Measurements from ENCODE around the gene LY9.

LY9 gene, protein sequence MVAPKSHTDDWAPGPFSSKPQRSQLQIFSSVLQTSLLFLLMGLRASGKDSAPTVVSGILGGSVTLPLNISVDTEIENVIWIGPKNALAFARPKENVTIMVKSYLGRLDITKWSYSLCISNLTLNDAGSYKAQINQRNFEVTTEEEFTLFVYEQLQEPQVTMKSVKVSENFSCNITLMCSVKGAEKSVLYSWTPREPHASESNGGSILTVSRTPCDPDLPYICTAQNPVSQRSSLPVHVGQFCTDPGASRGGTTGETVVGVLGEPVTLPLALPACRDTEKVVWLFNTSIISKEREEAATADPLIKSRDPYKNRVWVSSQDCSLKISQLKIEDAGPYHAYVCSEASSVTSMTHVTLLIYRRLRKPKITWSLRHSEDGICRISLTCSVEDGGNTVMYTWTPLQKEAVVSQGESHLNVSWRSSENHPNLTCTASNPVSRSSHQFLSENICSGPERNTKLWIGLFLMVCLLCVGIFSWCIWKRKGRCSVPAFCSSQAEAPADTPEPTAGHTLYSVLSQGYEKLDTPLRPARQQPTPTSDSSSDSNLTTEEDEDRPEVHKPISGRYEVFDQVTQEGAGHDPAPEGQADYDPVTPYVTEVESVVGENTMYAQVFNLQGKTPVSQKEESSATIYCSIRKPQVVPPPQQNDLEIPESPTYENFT

DNA sequence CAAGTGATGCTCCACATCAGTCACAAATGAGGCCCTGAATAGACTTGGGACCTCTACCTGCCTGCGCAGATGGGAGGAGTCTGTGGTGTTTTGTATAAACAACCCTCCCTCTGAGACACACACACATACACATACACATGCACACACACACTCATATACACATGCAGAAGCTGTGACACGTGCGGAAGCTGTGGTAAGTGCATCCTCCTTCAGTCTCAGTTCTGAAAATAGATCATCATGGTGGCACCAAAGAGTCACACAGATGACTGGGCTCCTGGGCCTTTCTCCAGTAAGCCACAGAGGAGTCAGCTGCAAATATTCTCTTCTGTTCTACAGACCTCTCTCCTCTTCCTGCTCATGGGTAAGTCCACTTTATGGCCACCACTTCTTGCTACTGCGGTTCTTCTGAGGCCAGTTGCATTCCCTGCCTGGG lies at the start of gene LY9:
TSS of gene LY9 (plus strand) at position 224 of the 433 bp plus-strand sequence. CDS start at position 238, 14 bp downstream.
- Histone ChIP-seq H3K27ac (no peak within 1 kb of the TSS), H3K27me3 (replicated peaks) (no peaks in the 10 kb centered on the region), H3K36me3 (replicated peaks) (no peaks in the 10 kb centered on the region), H3K4me3 (ENCODE audit: low read depth, low read length) (no peak within 1 kb of the TSS)
- TF ChIP-seq, protein P1, sequence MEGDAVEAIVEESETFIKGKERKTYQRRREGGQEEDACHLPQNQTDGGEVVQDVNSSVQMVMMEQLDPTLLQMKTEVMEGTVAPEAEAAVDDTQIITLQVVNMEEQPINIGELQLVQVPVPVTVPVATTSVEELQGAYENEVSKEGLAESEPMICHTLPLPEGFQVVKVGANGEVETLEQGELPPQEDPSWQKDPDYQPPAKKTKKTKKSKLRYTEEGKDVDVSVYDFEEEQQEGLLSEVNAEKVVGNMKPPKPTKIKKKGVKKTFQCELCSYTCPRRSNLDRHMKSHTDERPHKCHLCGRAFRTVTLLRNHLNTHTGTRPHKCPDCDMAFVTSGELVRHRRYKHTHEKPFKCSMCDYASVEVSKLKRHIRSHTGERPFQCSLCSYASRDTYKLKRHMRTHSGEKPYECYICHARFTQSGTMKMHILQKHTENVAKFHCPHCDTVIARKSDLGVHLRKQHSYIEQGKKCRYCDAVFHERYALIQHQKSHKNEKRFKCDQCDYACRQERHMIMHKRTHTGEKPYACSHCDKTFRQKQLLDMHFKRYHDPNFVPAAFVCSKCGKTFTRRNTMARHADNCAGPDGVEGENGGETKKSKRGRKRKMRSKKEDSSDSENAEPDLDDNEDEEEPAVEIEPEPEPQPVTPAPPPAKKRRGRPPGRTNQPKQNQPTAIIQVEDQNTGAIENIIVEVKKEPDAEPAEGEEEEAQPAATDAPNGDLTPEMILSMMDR (IDR thresholded peaks at IDR 0.05; ENCODE audit: low read depth, low read length, missing control alignments) = no peak
- no peak for DNase-seq
- in situ Hi-C loops (cut with HindIII; ENCODE audit: low pct_ligation_motif_present, low sequenced_read_pairs) = no loop called here

DNA sequence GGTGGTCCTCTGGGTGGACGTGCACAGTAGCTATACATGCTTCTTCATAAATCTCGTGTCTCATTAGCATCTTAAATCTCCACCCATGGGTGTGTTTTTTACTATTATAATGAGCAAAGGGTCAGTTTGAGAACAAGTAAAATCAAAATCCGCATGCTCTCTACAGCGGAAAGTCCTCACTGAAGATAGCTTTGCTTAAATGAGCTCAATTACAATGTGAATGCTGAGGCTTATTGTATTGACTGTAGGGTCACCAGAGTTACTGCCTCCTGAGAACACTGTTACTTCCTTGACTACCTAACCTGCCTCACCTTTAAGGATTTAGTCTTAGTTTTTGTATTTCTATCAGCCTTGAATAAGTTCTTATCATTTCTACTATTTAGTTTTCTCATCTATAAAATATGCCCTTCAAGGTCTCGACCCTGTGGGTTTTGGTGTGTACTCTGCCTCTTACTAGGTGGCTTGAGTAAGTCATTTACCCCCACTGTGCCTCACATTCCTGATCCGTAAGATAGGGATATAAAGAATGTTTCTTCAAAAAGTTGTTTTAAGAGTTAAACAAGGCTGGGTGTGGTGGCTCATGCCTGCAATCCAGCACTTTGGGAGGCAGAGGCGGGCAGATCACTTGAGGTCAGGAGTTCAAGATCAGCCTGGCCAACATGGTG lies 49.0 kb upstream of the LY9 start:
- H3K27ac ChIP-seq = no peak overlapping the region
- no peaks in the 10 kb centered on the region for H3K27me3 ChIP-seq (replicated peaks)
- no peak for DNase-seq
- TF ChIP-seq, protein P1 (IDR thresholded peaks at IDR 0.05; ENCODE audit: low read depth, low read length, missing control alignments) = no peak
- in situ Hi-C loops (cut with HindIII; ENCODE audit: low pct_ligation_motif_present, low sequenced_read_pairs) = no loop called here
- H3K36me3 ChIP-seq (replicated peaks) = no peaks in the 10 kb centered on the region
- H3K4me3 ChIP-seq (ENCODE audit: low read depth, low read length) = no peak overlapping the region

DNA sequence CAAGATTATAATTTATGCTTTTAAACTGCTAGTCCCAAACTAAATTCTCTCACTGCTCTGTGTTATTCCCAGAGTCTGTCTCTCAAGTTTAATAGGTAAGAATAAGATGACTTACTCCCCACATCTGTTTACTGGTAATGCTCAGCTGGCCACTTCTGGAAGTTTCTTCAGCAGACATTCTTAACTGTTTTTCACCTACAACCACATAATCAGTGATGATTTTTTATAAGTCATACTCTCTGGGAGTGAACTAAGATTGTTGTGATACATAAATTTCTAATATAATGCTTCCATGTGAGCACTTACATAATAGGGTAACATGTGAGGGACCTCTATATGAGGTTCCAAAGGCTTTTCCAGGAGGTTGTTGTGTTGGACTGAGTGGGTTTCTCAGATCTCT lies 48.3 kb upstream of the LY9 start:
- in situ Hi-C loops (cut with HindIII; ENCODE audit: low pct_ligation_motif_present, low sequenced_read_pairs) = no loop called here
- no peak overlapping the region for H3K4me3 ChIP-seq (ENCODE audit: low read depth, low read length)
- H3K27me3 ChIP-seq (replicated peaks) = no peaks in the 10 kb centered on the region
- DNase-seq = no peak
- H3K27ac ChIP-seq = no peak overlapping the region
- TF ChIP-seq, protein P1 (IDR thresholded peaks at IDR 0.05; ENCODE audit: low read depth, low read length, missing control alignments) = no peak
- no peaks in the 10 kb centered on the region for H3K36me3 ChIP-seq (replicated peaks)

DNA sequence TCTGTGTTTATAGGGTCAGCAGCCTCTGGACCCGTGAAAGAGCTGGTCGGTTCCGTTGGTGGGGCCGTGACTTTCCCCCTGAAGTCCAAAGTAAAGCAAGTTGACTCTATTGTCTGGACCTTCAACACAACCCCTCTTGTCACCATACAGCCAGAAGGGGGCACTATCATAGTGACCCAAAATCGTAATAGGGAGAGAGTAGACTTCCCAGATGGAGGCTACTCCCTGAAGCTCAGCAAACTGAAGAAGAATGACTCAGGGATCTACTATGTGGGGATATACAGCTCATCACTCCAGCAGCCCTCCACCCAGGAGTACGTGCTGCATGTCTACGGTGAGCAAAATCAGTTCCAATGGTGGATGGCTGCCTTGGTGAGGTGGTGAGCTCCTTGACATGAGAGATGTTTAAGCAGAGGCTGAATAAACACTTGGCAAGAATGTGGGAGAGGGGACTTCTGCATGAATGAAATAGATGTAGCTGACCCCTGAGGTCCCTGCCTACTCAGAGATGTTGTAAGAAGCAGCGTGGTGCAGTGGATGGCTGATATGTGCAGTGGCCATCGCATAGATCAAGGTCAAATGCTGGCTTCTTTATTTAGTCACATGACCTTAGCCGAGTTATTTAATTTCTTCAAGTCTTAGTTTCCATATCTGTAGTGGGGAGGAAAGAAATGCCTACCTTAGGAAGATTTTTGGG lies 47.6 kb upstream of the LY9 start:
- H3K27me3 ChIP-seq (replicated peaks) = no peaks in the 10 kb centered on the region
- in situ Hi-C loops (cut with HindIII; ENCODE audit: low pct_ligation_motif_present, low sequenced_read_pairs) = no loop called here
- H3K27ac ChIP-seq = no peak overlapping the region
- no peak overlapping the region for H3K4me3 ChIP-seq (ENCODE audit: low read depth, low read length)
- H3K36me3 ChIP-seq (replicated peaks) = no peaks in the 10 kb centered on the region
- TF ChIP-seq, protein P1 (IDR thresholded peaks at IDR 0.05; ENCODE audit: low read depth, low read length, missing control alignments) = peak; percentile 17
- peak; percentile 27 for DNase-seq

DNA sequence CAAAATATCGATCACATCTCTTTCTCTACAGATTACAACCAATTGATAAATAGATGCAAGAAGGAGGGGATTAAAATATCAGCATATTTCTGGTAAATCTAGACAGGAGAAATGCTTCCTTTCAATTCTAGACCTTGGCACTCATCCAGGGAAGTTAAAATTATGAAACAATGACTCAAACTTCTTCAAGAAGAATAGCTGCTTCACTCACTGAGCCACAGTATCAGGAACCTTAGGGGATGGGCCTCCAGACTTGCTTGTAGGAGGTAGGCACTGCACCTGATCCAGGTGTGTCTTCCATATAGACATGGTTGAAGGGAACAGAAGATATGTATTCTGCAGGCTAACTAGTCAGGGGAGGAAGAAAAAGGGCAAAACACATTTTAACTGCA lies 47.1 kb upstream of the LY9 start:
- H3K27ac ChIP-seq = no peak overlapping the region

More for the DNA sequence above, 47.1 kb upstream of the LY9 start:
- DNase-seq = no peak
- in situ Hi-C loops (cut with HindIII; ENCODE audit: low pct_ligation_motif_present, low sequenced_read_pairs) = no loop called here
- no peak overlapping the region for H3K4me3 ChIP-seq (ENCODE audit: low read depth, low read length)
- no peaks in the 10 kb centered on the region for H3K27me3 ChIP-seq (replicated peaks)
- TF ChIP-seq, protein P1 (IDR thresholded peaks at IDR 0.05; ENCODE audit: low read depth, low read length, missing control alignments) = no peak
- H3K36me3 ChIP-seq (replicated peaks) = no peaks in the 10 kb centered on the region

Data from brain microvascular endothelial cell (primary cell).